ENCODE data around the gene PEX14. TPM values are rescaled to one million over a fixed set of nuclear protein-coding genes. Genes with fewer than 3 reads are reported as not detected.

The PEX14 gene
- polyA plus RNA-seq, 2 donors: 15.4 to 15.7 TPM

DNA sequence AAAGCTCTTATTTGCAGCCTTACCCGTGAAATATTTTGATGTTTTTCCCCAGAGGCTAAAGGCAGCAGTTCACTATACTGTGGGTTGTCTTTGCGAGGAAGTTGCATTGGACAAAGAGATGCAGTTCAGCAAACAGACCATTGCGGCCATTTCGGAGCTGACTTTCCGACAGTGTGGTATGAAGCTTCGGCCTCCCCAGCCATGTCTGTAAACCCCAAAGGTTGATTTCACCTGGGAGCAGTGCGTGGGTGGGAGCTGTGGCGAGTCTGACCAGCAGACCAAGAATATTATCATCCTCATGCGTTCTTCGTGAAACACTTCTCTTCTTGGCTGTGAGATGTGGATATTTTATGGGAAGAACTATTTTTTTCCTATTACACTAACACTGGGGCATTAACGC is 41.0 kb upstream of the PEX14 start:
- peaks cover 0 to 2% of the 10 kb centered on the region in 2 donors for H3K4me1 ChIP-seq (ENCODE audit: control insufficient read depth in 2 of 2, insufficient read depth in 2 of 2, low read length in 1 of 2)
- WGBS, 2 donors: 83 to 88% methylated on average over 11 of the region's 11 CpGs
- H3K27me3 ChIP-seq (ENCODE audit: control insufficient read depth in 1 of 2, insufficient read depth in 2 of 2, low read length in 2 of 2): no peaks in the 10 kb centered on the region
- no peaks in the 10 kb centered on the region for H3K36me3 ChIP-seq (ENCODE audit: control insufficient read depth in 2 of 2, insufficient read depth in 2 of 2, low read length in 1 of 2)
- H3K9me3 ChIP-seq (ENCODE audit: control insufficient read depth in 2 of 2, insufficient read depth in 1 of 2, low read depth in 1 of 2, low read length in 1 of 2): no peaks in the 10 kb centered on the region
- H3K4me3 ChIP-seq (ENCODE audit: low read depth in 1 of 2, low read length in 2 of 2): no peak overlapping the region
- no peak overlapping the region for H3K27ac ChIP-seq (ENCODE audit: low read depth in 2 of 2, low read length in 1 of 2)

GRCh38 chr1:10434590-10434989 is 40.2 kb upstream of the PEX14 start:
- Histone ChIP-seq H3K4me3 (ENCODE audit: low read depth in 1 of 2, low read length in 2 of 2) (no peak overlapping the region), H3K9me3 (ENCODE audit: control insufficient read depth in 2 of 2, insufficient read depth in 1 of 2, low read depth in 1 of 2, low read length in 1 of 2) (no peaks in the 10 kb centered on the region), H3K36me3 (ENCODE audit: control insufficient read depth in 2 of 2, insufficient read depth in 2 of 2, low read length in 1 of 2) (no peaks in the 10 kb centered on the region), H3K27ac (ENCODE audit: low read depth in 2 of 2, low read length in 1 of 2) (no peak overlapping the region), H3K4me1 (ENCODE audit: control insufficient read depth in 2 of 2, insufficient read depth in 2 of 2, low read length in 1 of 2) (peaks cover 0 to 2% of the 10 kb centered on the region in 2 donors), H3K27me3 (ENCODE audit: control insufficient read depth in 1 of 2, insufficient read depth in 2 of 2, low read length in 2 of 2) (no peaks in the 10 kb centered on the region)
- WGBS, 2 donors: 87 to 90% methylated on average over 5 of the region's 5 CpGs

DNA sequence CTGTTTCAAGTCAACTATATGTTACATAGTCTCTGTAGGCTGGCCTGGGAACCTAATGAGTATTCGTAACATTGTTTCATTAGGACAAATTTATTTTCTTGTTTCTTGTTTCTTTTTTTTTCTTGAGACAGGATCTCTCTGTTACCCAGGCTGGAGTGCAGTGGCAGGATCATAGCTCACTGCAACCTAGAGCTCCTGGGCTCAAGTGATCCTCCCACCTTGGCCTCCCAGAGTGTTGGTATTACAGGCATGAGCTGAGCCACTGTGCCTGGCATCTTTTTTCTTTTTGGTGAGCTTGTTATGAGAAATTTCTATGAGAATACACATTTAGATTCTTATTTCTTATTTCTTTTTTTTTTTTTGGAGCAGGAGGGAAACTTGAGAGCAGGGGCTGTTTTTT is 37.7 kb upstream of the PEX14 start:
- Histone ChIP-seq H3K27me3 (ENCODE audit: control insufficient read depth in 1 of 2, insufficient read depth in 2 of 2, low read length in 2 of 2) (no peaks in the 10 kb centered on the region), H3K36me3 (ENCODE audit: control insufficient read depth in 2 of 2, insufficient read depth in 2 of 2, low read length in 1 of 2) (peaks cover 0 to 2% of the 10 kb centered on the region in 2 donors), H3K4me3 (ENCODE audit: low read depth in 1 of 2, low read length in 2 of 2) (no peak overlapping the region), H3K4me1 (ENCODE audit: control insufficient read depth in 2 of 2, insufficient read depth in 2 of 2, low read length in 1 of 2) (no peaks in the 10 kb centered on the region), H3K27ac (ENCODE audit: low read depth in 2 of 2, low read length in 1 of 2) (no peak overlapping the region), H3K9me3 (ENCODE audit: control insufficient read depth in 2 of 2, insufficient read depth in 1 of 2, low read depth in 1 of 2, low read length in 1 of 2) (no peaks in the 10 kb centered on the region)
- 92 to 97% methylated on average over 1 of the region's 1 CpG for WGBS, 2 donors

DNA sequence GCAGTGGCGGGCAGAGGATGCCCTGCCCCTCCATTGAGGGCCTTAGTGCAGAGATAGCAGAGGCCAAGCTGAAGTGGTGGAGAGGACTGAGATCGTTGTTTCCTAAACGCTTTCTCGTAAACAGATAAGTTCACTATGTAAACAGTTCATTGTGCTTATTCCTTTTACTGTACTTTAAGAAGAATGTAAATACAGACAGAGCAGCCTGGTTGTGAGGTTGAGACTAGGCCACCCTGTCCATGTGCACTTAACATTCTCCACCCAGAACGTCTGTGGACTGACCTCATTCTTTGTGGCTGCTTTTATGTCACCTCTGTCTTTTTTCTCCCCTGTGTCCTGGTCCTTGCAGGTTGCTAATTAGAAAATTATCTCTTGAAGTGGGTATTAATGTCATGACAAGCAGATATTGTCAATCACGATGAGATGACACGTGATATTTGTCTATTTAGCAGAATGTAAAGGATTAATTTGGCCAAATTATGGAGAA is 36.0 kb upstream of the PEX14 start:
- H3K27me3 ChIP-seq (ENCODE audit: control insufficient read depth in 1 of 2, insufficient read depth in 2 of 2, low read length in 2 of 2): no peaks in the 10 kb centered on the region
- 64 to 75% methylated on average over 7 of the region's 7 CpGs for WGBS, 2 donors
- H3K27ac ChIP-seq (ENCODE audit: low read depth in 2 of 2, low read length in 1 of 2): no peak overlapping the region
- no peaks in the 10 kb centered on the region for H3K9me3 ChIP-seq (ENCODE audit: control insufficient read depth in 2 of 2, insufficient read depth in 1 of 2, low read depth in 1 of 2, low read length in 1 of 2)
- no peak overlapping the region for H3K4me3 ChIP-seq (ENCODE audit: low read depth in 1 of 2, low read length in 2 of 2)
- peaks cover 0 to 2% of the 10 kb centered on the region in 2 donors for H3K36me3 ChIP-seq (ENCODE audit: control insufficient read depth in 2 of 2, insufficient read depth in 2 of 2, low read length in 1 of 2)
- no peaks in the 10 kb centered on the region for H3K4me1 ChIP-seq (ENCODE audit: control insufficient read depth in 2 of 2, insufficient read depth in 2 of 2, low read length in 1 of 2)

GRCh38 chr1:10440305-10440704 is 34.4 kb upstream of the PEX14 start:
- Histone ChIP-seq H3K27ac (ENCODE audit: low read depth in 2 of 2, low read length in 1 of 2) (no peak overlapping the region), H3K27me3 (ENCODE audit: control insufficient read depth in 1 of 2, insufficient read depth in 2 of 2, low read length in 2 of 2) (no peaks in the 10 kb centered on the region), H3K36me3 (ENCODE audit: control insufficient read depth in 2 of 2, insufficient read depth in 2 of 2, low read length in 1 of 2) (peaks cover 0 to 2% of the 10 kb centered on the region in 2 donors), H3K4me1 (ENCODE audit: control insufficient read depth in 2 of 2, insufficient read depth in 2 of 2, low read length in 1 of 2) (no peaks in the 10 kb centered on the region), H3K4me3 (ENCODE audit: low read depth in 1 of 2, low read length in 2 of 2) (no peak overlapping the region), H3K9me3 (ENCODE audit: control insufficient read depth in 2 of 2, insufficient read depth in 1 of 2, low read depth in 1 of 2, low read length in 1 of 2) (no peaks in the 10 kb centered on the region)
- 95 to 97% methylated on average over 2 of the region's 2 CpGs for WGBS, 2 donors

GRCh38 chr1:10440794-10441193 is 34.0 kb upstream of the PEX14 start:
- Histone ChIP-seq H3K9me3 (ENCODE audit: control insufficient read depth in 2 of 2, insufficient read depth in 1 of 2, low read depth in 1 of 2, low read length in 1 of 2) (no peaks in the 10 kb centered on the region), H3K4me3 (ENCODE audit: low read depth in 1 of 2, low read length in 2 of 2) (no peak overlapping the region), H3K27me3 (ENCODE audit: control insufficient read depth in 1 of 2, insufficient read depth in 2 of 2, low read length in 2 of 2) (no peaks in the 10 kb centered on the region), H3K4me1 (ENCODE audit: control insufficient read depth in 2 of 2, insufficient read depth in 2 of 2, low read length in 1 of 2) (no peaks in the 10 kb centered on the region), H3K36me3 (ENCODE audit: control insufficient read depth in 2 of 2, insufficient read depth in 2 of 2, low read length in 1 of 2) (peaks cover 0 to 2% of the 10 kb centered on the region in 2 donors), H3K27ac (ENCODE audit: low read depth in 2 of 2, low read length in 1 of 2) (no peak overlapping the region)
- WGBS, 2 donors: 94 to 97% methylated on average over 5 of the region's 5 CpGs

DNA sequence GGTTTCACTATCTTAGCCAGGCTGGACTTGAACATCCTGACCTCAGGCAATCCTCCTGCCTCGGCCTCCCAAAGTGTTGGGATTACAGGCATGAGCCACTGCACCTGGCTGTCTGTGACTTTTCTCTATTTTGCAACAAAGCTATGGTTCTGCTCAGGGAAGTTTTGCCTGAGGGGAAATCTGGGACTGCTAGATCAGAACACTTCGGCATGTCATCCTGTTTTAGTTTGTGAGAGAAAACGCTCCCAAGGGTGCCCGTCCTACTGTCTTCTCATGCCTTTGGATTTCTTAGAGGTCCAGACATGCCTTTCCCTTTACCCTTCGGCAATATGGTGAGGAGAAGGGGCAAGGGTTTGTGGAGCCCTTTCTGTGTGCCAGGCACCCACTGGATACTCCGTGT is 30.5 kb upstream of the PEX14 start:
- Histone ChIP-seq H3K4me3 (ENCODE audit: low read depth in 1 of 2, low read length in 2 of 2) (no peak overlapping the region), H3K36me3 (ENCODE audit: control insufficient read depth in 2 of 2, insufficient read depth in 2 of 2, low read length in 1 of 2) (peaks cover 0 to 2% of the 10 kb centered on the region in 2 donors), H3K4me1 (ENCODE audit: control insufficient read depth in 2 of 2, insufficient read depth in 2 of 2, low read length in 1 of 2) (no peaks in the 10 kb centered on the region), H3K9me3 (ENCODE audit: control insufficient read depth in 2 of 2, insufficient read depth in 1 of 2, low read depth in 1 of 2, low read length in 1 of 2) (no peaks in the 10 kb centered on the region), H3K27ac (ENCODE audit: low read depth in 2 of 2, low read length in 1 of 2) (no peak overlapping the region), H3K27me3 (ENCODE audit: control insufficient read depth in 1 of 2, insufficient read depth in 2 of 2, low read length in 2 of 2) (no peaks in the 10 kb centered on the region)
- WGBS, 2 donors: 82 to 91% methylated on average over 6 of the region's 6 CpGs

- WGBS, 2 donors: 83% methylated on average over 7 of the region's 7 CpGs
- no peak overlapping the region for H3K27ac ChIP-seq (ENCODE audit: low read depth in 2 of 2, low read length in 1 of 2)
- no peak overlapping the region for H3K4me3 ChIP-seq (ENCODE audit: low read depth in 1 of 2, low read length in 2 of 2)
- peaks cover 0 to 2% of the 10 kb centered on the region in 2 donors for H3K36me3 ChIP-seq (ENCODE audit: control insufficient read depth in 2 of 2, insufficient read depth in 2 of 2, low read length in 1 of 2)
- H3K27me3 ChIP-seq (ENCODE audit: control insufficient read depth in 1 of 2, insufficient read depth in 2 of 2, low read length in 2 of 2): no peaks in the 10 kb centered on the region
- H3K4me1 ChIP-seq (ENCODE audit: control insufficient read depth in 2 of 2, insufficient read depth in 2 of 2, low read length in 1 of 2): no peaks in the 10 kb centered on the region
- no peaks in the 10 kb centered on the region for H3K9me3 ChIP-seq (ENCODE audit: control insufficient read depth in 2 of 2, insufficient read depth in 1 of 2, low read depth in 1 of 2, low read length in 1 of 2)
These were observed 29.9 kb upstream of the PEX14 start for GRCh38 chr1:10444795-10445397.

DNA sequence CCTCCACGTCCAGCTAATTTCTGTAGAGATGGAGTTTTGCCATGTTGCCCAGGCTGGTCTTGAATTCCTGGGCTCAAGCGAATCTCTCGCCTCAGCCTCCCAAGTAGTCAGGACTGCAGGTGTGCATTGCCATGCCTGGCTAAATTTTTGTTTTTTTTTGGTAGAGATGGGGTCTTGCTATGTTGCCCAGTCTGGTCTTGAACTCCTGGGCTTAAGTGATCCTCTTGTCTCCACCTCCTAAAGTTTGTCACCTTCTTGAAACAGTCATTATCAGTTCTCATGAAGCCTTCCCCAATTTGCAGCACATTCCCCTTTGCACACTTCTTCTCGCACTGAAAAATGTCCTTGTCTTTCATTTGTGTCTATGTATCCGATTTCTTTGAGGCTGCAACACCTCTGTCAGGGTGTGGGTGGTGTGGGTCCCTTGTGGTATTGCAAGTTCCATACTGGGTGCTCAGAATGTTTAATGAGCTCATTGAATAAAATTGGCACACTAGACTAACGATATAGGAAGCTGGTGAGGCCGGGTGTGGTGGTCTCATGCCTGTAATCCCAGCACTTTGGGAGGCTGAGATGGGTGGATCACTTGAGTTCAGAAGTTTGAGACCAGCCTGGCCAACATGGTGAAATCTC is 27.8 kb upstream of the PEX14 start:
- H3K9me3 ChIP-seq (ENCODE audit: control insufficient read depth in 2 of 2, insufficient read depth in 1 of 2, low read depth in 1 of 2, low read length in 1 of 2): no peaks in the 10 kb centered on the region
- 95 to 96% methylated on average over 7 of the region's 7 CpGs for WGBS, 2 donors
- H3K27me3 ChIP-seq (ENCODE audit: control insufficient read depth in 1 of 2, insufficient read depth in 2 of 2, low read length in 2 of 2): no peaks in the 10 kb centered on the region
- no peak overlapping the region for H3K4me3 ChIP-seq (ENCODE audit: low read depth in 1 of 2, low read length in 2 of 2)
- H3K4me1 ChIP-seq (ENCODE audit: control insufficient read depth in 2 of 2, insufficient read depth in 2 of 2, low read length in 1 of 2): no peaks in the 10 kb centered on the region
- no peaks in the 10 kb centered on the region for H3K36me3 ChIP-seq (ENCODE audit: control insufficient read depth in 2 of 2, insufficient read depth in 2 of 2, low read length in 1 of 2)
- no peak overlapping the region for H3K27ac ChIP-seq (ENCODE audit: low read depth in 2 of 2, low read length in 1 of 2)

DNA sequence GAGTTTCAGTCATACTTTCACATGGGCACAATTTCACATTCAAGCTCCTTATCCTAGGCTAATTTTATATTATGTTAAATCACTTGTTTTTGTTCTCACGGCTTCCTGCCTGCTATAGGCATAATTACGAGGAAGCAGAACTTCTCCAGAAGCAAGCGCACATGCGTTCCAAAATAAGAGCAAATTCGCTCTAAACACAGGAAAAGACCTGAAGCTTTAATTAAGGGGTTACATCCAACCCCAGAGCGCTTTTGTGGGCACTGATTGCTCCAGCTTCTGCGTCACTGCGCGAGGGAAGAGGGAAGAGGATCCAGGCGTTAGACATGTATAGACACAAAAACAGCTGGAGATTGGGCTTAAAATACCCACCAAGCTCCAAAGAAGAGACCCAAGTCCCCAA is 25.0 kb upstream of the PEX14 start, which contains the start of gene CORT:
TSS of gene CORT (plus strand) at position 281 of the 400 bp plus-strand sequence. CDS start 193 bp downstream, outside the sequence.
- no peak within 1 kb of the TSS for H3K27ac ChIP-seq (ENCODE audit: low read depth in 2 of 2, low read length in 1 of 2)
- no peaks in the 10 kb centered on the region for H3K36me3 ChIP-seq (ENCODE audit: control insufficient read depth in 2 of 2, insufficient read depth in 2 of 2, low read length in 1 of 2)
- 90% methylated on average over 10 of the region's 10 CpGs for WGBS, 2 donors

More for the DNA sequence above, 25.0 kb upstream of the PEX14 start, which contains the start of gene CORT:
- Histone ChIP-seq H3K27me3 (ENCODE audit: control insufficient read depth in 1 of 2, insufficient read depth in 2 of 2, low read length in 2 of 2) (no peaks in the 10 kb centered on the region), H3K4me3 (ENCODE audit: low read depth in 1 of 2, low read length in 2 of 2) (no peak within 1 kb of the TSS), H3K9me3 (ENCODE audit: control insufficient read depth in 2 of 2, insufficient read depth in 1 of 2, low read depth in 1 of 2, low read length in 1 of 2) (no peaks in the 10 kb centered on the region), H3K4me1 (ENCODE audit: control insufficient read depth in 2 of 2, insufficient read depth in 2 of 2, low read length in 1 of 2) (no peaks in the 10 kb centered on the region)
